BJ (cell line): Measurements from ENCODE around the gene ABAT. TPM values are rescaled to one million over a fixed set of nuclear protein-coding genes. Genes with fewer than 3 reads are reported as not detected.

ENCODE experiments used
- CTCF ChIA-PET: fragments of 350-600 bp; formaldehyde crosslinking; extraction: SDS; loops from one replicate; lab custom pipeline; 2021; ENCODE audit warnings: antibody characterized with exemption, inconsistent platforms; lab: Yijun Ruan, JAX
- POLR2A ChIA-PET: fragments of 300-600 bp; sonication (Branson Sonifier 250); formaldehyde crosslinking; extraction: SDS; loops from one replicate; lab custom pipeline; 2021; ENCODE audit warnings: antibody characterized with exemption; lab: Charles Lee
- DNase-seq: peaks from one replicate; pipeline ENCODE4 v3.0.0-alpha.2; 2011; ENCODE audit warnings: low read depth
- H3K27me3 ChIP-seq: 2 replicates; pipeline ENCODE4 v1.6.0; 2011; ENCODE audit warnings: low read length; ENCODE audit not compliant: control insufficient read depth, insufficient read depth
- H3K36me3 ChIP-seq: 2 replicates; pipeline ENCODE4 v1.5.1; 2011; ENCODE audit warnings: low read length; ENCODE audit not compliant: control insufficient read depth, insufficient read depth
- H3K4me3 ChIP-seq: 2 replicates; pipeline ENCODE4 v1.5.1; 2011; ENCODE audit warnings: low read depth, mild to moderate bottlenecking, control low read depth, low read length
- polyA plus RNA-seq: library from polyadenylated mRNA; depleted of rRNA; stranded (reverse); fragments of >200 nt; gene quantifications from 2 replicates; pipeline ENCODE4 v1.2.3, GENCODE V29; 2011
- TF ChIP-seq, protein P1 (sequence below): IDR thresholded peaks from 2 replicates; pipeline ENCODE4 v1.5.1; 2011; ENCODE audit warnings: low read depth, mild to moderate bottlenecking, control low read depth, inconsistent platforms, low read length, moderate library complexity; ENCODE audit not compliant: insufficient read depth

Gene ABAT
- polyA plus RNA-seq, 1 experiment: 3.5 TPM

GRCh38 chr16:8806272-8806983 is 132.0 kb downstream of the ABAT start:
- TF ChIP-seq, protein P1, sequence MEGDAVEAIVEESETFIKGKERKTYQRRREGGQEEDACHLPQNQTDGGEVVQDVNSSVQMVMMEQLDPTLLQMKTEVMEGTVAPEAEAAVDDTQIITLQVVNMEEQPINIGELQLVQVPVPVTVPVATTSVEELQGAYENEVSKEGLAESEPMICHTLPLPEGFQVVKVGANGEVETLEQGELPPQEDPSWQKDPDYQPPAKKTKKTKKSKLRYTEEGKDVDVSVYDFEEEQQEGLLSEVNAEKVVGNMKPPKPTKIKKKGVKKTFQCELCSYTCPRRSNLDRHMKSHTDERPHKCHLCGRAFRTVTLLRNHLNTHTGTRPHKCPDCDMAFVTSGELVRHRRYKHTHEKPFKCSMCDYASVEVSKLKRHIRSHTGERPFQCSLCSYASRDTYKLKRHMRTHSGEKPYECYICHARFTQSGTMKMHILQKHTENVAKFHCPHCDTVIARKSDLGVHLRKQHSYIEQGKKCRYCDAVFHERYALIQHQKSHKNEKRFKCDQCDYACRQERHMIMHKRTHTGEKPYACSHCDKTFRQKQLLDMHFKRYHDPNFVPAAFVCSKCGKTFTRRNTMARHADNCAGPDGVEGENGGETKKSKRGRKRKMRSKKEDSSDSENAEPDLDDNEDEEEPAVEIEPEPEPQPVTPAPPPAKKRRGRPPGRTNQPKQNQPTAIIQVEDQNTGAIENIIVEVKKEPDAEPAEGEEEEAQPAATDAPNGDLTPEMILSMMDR: no peak
- ChIA-PET POLR2A (no interaction called here), CTCF (interaction anchor here (1.1 kb wide), 1 partner anchor 9 kb away, joined by 3 read pairs; the partner anchor contains the start of genes PMM2 and TMEM186)
- DNase-seq: no peak
- Histone ChIP-seq H3K27me3 (no peaks in the 10 kb centered on the region), H3K36me3 (peaks cover 42% of the 10 kb centered on the region), H3K4me3 (no peak overlapping the region)

DNA sequence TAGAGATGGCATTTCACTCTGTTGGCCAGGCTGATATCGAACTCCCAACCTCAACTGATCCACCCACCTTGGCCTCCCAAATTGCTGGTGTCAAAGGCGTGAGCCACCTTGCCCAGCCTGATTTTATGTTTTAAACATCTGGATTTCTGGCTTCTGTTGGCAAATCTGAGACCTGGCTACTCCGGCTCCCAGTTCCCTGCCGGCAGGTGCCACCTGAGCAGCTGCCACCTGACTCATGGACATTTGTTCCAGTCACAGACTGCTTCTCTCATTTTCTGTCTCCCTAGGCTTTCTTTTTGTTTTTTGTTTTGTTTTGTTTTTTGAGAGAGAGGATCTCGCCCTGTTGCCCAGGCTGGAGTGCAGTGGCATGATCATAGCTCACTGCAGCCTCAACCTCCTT is 132.8 kb downstream of the ABAT start:
- peaks cover 42% of the 10 kb centered on the region for H3K36me3 ChIP-seq
- POLR2A ChIA-PET: no interaction called here

DNA sequence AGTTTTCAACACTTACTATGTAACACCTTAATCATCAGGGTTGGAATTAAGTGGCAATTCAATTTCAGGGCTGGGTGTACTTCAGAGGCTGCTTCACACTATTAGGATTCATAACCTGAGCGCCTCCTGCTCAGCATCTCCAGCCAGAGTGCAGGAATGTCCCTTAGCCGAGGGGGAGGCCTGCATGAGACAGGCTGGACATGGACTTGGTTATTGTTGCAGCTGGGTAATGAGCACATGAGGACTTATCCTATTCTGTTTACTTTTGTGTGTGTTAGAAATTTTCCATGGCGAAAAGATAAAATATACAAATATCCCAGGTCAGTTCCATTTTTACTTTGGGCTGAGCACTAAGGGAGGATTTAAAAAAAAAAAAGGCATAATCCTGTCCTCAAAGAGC is 133.6 kb downstream of the ABAT start:
- CTCF ChIA-PET: interaction anchor here (1.1 kb wide), 1 partner anchor 11 kb away, joined by 3 read pairs; no protein-coding TSS in a partner anchor
- POLR2A ChIA-PET: no interaction called here
- Histone ChIP-seq H3K36me3 (peaks cover 40% of the 10 kb centered on the region), H3K4me3 (no peak overlapping the region), H3K27me3 (no peaks in the 10 kb centered on the region)
- TF ChIP-seq, protein P1: no peak
- no peak for DNase-seq

More for the DNA sequence above, 132.8 kb downstream of the ABAT start:
- Histone ChIP-seq H3K4me3 (no peak overlapping the region), H3K27me3 (no peaks in the 10 kb centered on the region)
- CTCF ChIA-PET: no interaction called here
- DNase-seq: no peak
- TF ChIP-seq, protein P1: no peak

DNA sequence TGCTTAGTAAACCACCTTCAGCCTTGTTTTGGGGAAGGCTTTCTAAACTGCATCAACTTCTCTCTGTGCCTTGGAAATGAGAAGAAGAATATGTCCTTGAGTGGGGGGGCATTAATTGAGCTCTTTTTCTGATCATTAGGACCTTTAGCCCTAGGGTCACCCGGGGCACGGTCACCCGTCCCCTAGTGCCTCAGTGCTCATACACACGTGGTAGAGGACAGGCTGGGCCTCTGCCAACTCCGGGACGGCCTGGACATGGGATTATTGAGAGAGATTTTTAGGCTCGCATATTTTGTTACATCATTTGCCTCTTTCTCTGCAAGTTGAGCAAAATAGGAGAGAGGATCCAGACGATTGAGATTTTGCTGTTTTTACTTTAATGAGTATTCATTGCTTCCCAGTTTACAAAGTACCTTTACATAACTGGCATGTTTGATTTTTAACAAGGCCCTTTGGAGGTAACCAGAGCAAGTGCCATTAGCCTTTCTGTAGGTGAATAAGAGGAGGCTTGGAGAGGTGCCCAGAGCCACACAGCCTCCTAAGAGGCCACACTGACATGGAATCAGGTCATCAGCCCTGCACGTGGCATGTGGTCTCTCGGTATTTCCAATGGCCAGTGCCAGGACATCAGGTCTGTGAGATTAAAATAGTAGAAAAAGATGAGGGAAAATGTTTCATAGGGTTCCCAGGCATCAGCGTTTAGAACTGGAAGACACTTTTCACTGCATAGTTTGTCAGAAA is 134.4 kb downstream of the ABAT start:
- Histone ChIP-seq H3K4me3 (no peak overlapping the region), H3K27me3 (no peaks in the 10 kb centered on the region), H3K36me3 (peaks cover 43% of the 10 kb centered on the region)
- POLR2A ChIA-PET: no interaction called here
- TF ChIP-seq, protein P1: no peak
- DNase-seq: no peak
- CTCF ChIA-PET: interaction anchor here (1.1 kb wide), 1 partner anchor 11 kb away, joined by 3 read pairs; no protein-coding TSS in a partner anchor

GRCh38 chr16:8812162-8812843 is 137.9 kb downstream of the ABAT start:
- CTCF ChIA-PET: interaction anchor here (1.4 kb wide), 1 partner anchor 68 kb away, joined by 3 read pairs; no protein-coding TSS in a partner anchor
- TF ChIP-seq, protein P1: no peak
- DNase-seq: no peak
- no peak overlapping the region for H3K4me3 ChIP-seq
- POLR2A ChIA-PET: no interaction called here
- no peaks in the 10 kb centered on the region for H3K27me3 ChIP-seq
- peaks cover 39% of the 10 kb centered on the region for H3K36me3 ChIP-seq
